ENCODE results near the gene FAM222B.

GRCh38 chr17:28729950-28730330 is 112.7 kb downstream of the FAM222B start:
- no peak for TF ChIP-seq CTCF (conservative IDR thresholded peaks at IDR 0.05; ENCODE audit: low read depth in 2 of 2)
- TF ChIP-seq EZH2 (IDR thresholded peaks at IDR 0.05; ENCODE audit: low read depth, unreplicated experiment), result no peak
